ENCODE results near the gene UNC119.

DNA sequence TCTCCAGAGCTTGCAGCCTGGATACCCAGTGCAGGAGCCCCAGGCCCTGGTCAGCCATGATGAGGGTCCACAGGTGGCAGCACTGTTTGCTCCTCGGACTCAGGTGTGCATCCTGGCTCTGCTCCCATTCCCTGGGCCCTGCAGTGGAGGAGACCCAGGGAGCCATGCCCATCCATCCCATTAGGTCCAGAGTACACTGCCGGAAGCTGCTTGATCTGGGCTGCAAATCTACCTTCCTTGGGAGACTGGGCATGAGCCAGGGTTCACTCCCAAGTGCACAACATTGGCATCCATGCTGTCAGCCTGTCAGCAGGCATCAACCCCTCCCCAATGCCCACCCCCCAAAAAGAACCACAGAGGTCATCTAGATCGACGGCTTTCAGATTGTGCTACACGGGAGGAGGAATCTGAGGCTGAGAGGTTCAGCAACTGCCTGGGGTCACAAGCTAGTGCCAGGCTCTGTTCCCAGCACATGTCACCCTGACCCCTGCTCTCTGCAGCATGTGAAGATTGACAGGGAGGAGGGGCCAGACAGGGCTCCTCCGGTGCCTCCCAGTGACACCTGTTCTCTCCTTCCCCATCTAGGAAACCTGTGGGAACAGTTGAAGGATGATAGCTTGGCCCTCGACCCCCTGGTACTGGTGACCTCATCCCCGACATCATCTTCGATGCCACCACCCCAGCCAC, 15.7 kb downstream of the UNC119 start:
- TF ChIP-seq CTCF (conservative IDR thresholded peaks at IDR 0.05; ENCODE audit: low read depth, low read length) = no peak
- TF ChIP-seq EZH2 (IDR thresholded peaks at IDR 0.05; ENCODE audit: low read length, unreplicated experiment) = no peak
